Measurements from ENCODE around the gene CAMK2D.

Gene CAMK2D

DNA sequence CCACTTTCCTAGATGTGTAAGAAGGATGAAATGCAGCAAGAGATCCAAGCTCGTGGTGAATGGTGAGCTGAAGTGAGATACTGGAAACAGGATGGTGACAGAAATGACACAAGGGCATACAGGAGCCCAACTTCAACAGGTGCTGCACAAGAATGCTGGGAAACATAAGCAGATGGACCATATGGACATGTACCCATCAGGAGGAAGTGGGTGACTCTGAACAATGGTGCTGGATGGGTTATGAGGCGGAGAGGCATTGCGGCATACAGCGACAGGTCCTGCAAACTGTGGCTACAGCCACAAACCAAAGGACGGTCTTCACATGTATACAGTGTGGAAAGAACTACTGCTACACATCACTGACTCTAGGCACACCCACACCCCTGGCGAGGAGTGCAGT is 265.7 kb downstream of the CAMK2D start:
- DNase-seq (ENCODE audit: low read depth in 1 of 2, low spot score in 1 of 2) = no peak

- DNase-seq (ENCODE audit: low read depth in 1 of 2, low spot score in 1 of 2) = no peak
Observed at GRCh38 chr4:113483131-113483530, 278.4 kb downstream of the CAMK2D start.

DNA sequence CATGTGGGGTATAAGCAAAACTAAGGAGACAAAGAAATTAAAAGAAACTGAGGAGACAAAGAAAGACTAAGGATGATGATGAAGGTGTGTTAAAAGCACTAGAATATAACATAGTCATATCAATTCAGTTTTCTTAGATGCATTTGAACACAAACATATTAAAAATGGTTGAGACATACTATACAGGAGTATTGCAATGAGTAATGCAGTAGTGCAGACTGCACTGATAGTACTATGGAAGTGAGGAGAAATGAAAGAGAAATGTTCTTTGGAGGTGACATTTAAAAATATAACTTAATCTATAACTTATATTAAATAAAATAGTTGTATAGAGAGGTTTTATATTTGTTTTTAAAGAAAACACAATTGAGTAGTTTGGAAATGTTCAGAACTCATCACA is 279.2 kb downstream of the CAMK2D start:
- DNase-seq (ENCODE audit: low read depth in 1 of 2, low spot score in 1 of 2) = no peak

DNA sequence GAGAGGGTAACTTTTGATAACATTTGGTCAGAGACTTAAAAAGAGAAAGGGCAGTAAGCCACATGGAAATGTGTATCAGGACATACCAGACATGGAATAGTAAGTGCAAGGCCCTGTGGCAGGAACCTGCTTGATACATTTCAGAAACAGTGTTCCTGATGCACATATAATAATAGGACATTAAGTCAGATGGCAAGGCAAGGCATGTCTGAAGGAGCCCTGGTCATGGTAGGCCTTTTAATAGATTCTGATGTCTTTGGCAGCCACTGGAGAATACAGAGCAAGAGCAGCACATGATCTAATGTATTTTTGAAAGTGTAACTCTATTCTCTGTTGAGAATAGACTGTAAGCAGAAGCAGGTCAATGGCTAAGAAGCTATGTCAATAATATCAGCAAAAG is 279.7 kb downstream of the CAMK2D start:
- no peak for DNase-seq (ENCODE audit: low read depth in 1 of 2, low spot score in 1 of 2)

GRCh38 chr4:113480109-113480508 is 281.4 kb downstream of the CAMK2D start:
- no peak for DNase-seq (ENCODE audit: low read depth in 1 of 2, low spot score in 1 of 2)

DNA sequence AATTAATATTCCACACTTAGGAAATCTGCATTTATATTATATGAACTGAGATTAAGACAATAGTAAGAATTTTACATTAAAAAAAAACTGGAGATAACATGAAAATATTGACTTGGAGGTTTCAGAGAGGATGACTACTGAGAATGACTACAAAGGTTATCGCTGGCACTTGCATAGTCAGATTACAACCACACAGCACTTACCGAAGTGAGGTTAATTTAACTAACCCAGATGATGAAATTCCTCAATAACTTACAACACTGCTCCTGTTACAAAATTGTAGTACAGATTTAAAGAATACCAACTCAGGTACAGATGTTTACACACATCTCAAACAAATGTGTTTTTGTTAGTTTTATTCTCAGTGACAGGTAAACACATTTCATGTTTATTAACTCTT is 283.5 kb downstream of the CAMK2D start:
- DNase-seq (ENCODE audit: low read depth in 1 of 2, low spot score in 1 of 2) = no peak

DNA sequence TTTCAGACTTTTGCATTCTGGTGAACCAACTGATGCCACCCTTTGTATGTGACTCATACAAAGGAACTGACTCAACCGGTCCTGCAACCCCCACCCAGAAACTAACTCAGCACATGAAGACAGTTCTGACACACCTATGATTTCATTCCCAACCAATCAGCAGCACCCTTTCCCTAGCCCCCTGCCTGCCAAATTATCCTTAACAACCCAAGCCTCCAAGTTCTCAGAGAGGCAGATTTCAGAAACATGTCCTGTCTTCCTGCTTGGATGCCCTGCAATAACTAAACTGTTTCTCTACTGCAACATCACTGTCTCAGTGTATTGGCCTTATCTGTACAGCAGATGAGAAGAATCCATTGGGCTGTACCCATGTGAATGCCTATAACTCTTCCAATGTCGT is 284.7 kb downstream of the CAMK2D start:
- peak in 1 of 2 donors; percentile 41 for DNase-seq (ENCODE audit: low read depth in 1 of 2, low spot score in 1 of 2)

DNA sequence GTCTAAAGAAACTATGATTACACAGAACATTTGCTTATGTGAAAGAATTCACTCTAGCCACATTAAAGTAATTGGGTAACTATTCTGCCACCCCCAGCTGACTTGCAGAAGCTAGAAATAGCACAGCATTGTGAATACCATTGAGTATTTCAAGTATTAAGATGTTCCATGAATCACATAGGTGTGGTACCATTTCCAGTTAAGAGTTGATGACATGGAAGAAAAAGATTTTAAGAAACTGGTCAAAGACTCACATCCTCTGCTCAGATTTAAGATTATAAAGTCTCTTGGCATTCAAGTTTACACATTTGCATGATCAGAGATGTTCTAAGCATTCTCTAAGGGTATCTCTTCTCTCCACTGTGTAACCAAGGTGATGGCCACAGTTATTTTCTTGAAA is 287.5 kb downstream of the CAMK2D start:
- peak in 1 of 2 donors; percentile 49 for DNase-seq (ENCODE audit: low read depth in 1 of 2, low spot score in 1 of 2)

GRCh38 chr4:113472864-113473263 is 288.7 kb downstream of the CAMK2D start:
- DNase-seq (ENCODE audit: low read depth in 1 of 2, low spot score in 1 of 2) = no peak

- DNase-seq (ENCODE audit: low read depth in 1 of 2, low spot score in 1 of 2) = no peak
Observed at GRCh38 chr4:113471146-113471860, 290.2 kb downstream of the CAMK2D start.

DNA sequence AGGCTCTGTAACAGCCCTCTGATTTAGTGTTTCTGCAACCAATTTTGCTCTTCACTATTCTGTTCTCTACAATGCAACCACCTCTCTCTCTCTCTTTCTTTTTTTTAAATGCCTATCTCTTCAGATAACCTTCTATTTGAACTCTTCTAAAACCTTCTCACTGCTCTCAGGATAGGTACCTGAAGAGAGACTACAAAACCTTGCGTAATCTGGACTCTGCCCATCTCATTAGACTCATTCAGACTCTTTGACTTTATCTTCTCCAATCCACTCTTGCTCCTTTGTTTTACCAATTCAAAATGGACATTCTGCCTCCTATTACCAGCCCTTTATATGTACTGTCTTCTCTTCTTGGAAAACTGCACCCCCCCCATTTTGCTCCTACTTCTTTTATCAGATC is 291.6 kb downstream of the CAMK2D start:
- DNase-seq (ENCODE audit: low read depth in 1 of 2, low spot score in 1 of 2) = no peak

GRCh38 chr4:113469023-113469390 is 292.5 kb downstream of the CAMK2D start:
- no peak for DNase-seq (ENCODE audit: low read depth in 1 of 2, low spot score in 1 of 2)

- DNase-seq (ENCODE audit: low read depth in 1 of 2, low spot score in 1 of 2) = peak in 1 of 2 donors; percentile 24
Observed at GRCh38 chr4:113468165-113469022, 293.1 kb downstream of the CAMK2D start.

DNA sequence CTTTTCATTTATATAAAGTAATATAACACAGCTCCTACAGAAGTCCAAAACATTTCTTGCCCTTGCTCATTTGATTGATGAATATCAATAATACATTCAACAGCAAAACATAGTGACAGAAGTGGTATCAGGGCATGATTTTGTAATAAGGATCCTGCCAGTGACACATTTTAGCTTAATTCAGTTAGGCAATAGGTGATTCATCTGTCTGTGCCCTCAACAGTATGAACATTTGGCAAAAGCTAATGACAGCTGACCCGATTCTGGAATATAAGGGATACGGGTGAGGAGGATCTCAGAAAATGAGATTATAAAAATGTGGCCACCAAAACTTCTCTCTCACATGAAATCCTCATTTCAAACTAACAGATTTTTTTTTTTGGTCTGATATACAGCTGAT is 294.0 kb downstream of the CAMK2D start:
- no peak for DNase-seq (ENCODE audit: low read depth in 1 of 2, low spot score in 1 of 2)

DNA sequence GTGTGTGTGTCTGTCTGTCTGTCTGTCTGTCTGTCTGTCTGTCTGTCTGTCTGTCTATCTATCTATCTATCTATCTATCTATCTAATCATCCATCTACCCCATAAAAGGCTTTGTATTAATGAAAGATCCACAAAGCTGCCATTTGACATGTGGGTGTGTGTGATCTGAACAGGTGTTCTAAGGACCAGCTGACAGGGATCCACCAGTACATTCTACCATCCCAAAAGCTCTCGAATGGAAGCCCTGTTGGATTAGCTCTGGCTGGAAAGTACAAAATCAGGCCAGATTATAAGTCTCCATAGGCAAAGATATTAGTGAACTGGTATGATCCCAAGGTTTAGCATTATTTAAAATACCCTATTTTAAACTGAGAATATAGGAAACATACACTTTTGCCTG is 299.3 kb downstream of the CAMK2D start:
- DNase-seq (ENCODE audit: low read depth in 1 of 2, low spot score in 1 of 2) = no peak

DNA sequence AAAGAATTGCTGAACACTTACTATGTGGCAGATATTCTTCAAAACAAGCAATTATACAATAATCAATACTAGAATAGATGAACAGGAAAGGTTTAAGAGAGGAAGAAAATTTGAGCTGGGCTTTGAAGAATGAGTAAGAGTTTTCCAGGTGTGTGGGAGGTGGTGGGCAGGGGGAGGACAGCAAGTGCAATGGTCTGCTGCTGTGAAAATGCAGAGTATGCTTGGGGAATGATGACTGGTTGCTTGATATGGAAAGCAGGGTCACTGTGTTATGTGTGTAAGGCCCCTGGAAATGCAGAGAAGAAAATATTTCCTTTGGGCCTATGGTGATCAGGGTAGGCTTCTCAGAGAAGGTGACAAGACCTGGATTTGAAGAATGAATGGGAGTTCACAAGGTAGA is 300.3 kb downstream of the CAMK2D start:
- no peak for DNase-seq (ENCODE audit: low read depth in 1 of 2, low spot score in 1 of 2)

DNA sequence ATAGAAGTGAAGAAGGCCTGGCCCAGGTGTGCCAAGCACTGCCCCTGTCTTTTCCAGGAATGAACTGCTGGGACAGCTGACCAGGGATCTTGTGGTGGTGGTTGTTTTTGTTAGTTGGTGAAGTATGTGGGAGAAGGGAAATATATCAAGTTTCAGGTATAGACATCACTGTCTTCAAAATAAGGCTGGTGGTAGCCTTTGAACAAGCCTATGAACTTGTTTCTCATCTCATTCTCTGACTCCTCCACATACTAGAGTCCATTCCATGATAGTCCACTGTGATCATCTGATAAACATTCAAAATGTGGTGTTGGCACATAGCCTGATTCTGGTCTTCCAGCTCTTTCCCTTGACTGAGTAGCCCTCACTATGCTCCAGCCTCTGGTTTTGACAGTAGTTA is 303.7 kb downstream of the CAMK2D start:
- DNase-seq (ENCODE audit: low read depth in 1 of 2, low spot score in 1 of 2) = no peak

GRCh38 chr4:113457121-113457520 is 304.4 kb downstream of the CAMK2D start:
- no peak for DNase-seq (ENCODE audit: low read depth in 1 of 2, low spot score in 1 of 2)

- DNase-seq (ENCODE audit: low read depth in 1 of 2, low spot score in 1 of 2) = no peak
Observed at GRCh38 chr4:113455061-113455460, 306.5 kb downstream of the CAMK2D start.

- DNase-seq (ENCODE audit: low read depth in 1 of 2, low spot score in 1 of 2) = no peak
Observed at GRCh38 chr4:113452868-113453620, 308.5 kb downstream of the CAMK2D start.

DNA sequence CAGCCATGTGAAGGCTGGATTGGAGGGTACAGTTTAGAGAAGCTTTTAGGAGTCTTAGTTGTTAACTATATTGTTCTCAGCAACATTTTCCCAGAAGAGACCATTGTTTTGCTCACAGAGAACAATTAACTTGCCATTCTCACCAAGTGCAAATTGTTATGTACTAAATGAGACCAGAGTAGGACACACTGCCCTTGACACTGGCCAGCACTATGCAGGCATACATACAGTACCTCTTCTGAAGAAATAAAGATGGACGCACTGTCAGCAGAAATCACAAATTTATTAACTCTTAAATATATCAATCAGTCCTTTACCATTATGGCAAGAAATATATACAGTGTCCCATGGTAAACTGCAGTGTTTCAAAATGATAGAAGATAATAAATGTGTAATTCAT is 309.4 kb downstream of the CAMK2D start:
- DNase-seq (ENCODE audit: low read depth in 1 of 2, low spot score in 1 of 2) = no peak
